AG04450 (cell line): Measurements from ENCODE around the gene CCDC15. TPM values are rescaled to one million over a fixed set of nuclear protein-coding genes. Genes with fewer than 3 reads are reported as not detected.

ENCODE experiments used
- CTCF ChIA-PET: fragments of 300-600, 350-600 bp; formaldehyde crosslinking; extraction: SDS; loops from one replicate; lab custom pipeline; 2022; ENCODE audit warnings: antibody characterized with exemption, inconsistent platforms; lab: Charles Lee
- POLR2A ChIA-PET: fragments of 350-600 bp; formaldehyde crosslinking; extraction: SDS; loops from one replicate; lab custom pipeline; 2021; ENCODE audit warnings: antibody characterized with exemption, inconsistent platforms; lab: Yijun Ruan, JAX
- DNase-seq: peaks from one replicate; pipeline ENCODE4 v3.0.0-alpha.2; 2011; ENCODE audit warnings: low read depth, low spot score
- H3K27ac ChIP-seq: one replicate; pipeline ENCODE4 v1.5.1; 2012; ENCODE audit warnings: low read depth, low read length, control low read depth
- H3K27me3 ChIP-seq: one replicate; pipeline ENCODE4 v1.6.0; 2012; ENCODE audit warnings: low read length; ENCODE audit not compliant: control insufficient read depth, insufficient read depth
- H3K4me3 ChIP-seq: 2 replicates; pipeline ENCODE4 v1.5.1; 2011; ENCODE audit warnings: mild to moderate bottlenecking, low read depth, low read length, control low read depth
- H3K9me3 ChIP-seq: 2 replicates; pipeline ENCODE4 v1.5.1; 2012; ENCODE audit warnings: low read length; ENCODE audit not compliant: control insufficient read depth, insufficient read depth
- polyA plus RNA-seq: library from polyadenylated mRNA; depleted of rRNA; stranded (reverse); fragments of >200 nt; gene quantifications from 2 replicates; pipeline ENCODE4 v1.2.3, GENCODE V29; 2011
- TF ChIP-seq, protein P1 (sequence below): IDR thresholded peaks from 2 replicates; pipeline ENCODE4 v1.5.1; 2011; ENCODE audit warnings: low read depth, low read length, control low read depth, inconsistent platforms

Gene CCDC15
- polyA plus RNA-seq, 1 experiment = 1.1 TPM

DNA sequence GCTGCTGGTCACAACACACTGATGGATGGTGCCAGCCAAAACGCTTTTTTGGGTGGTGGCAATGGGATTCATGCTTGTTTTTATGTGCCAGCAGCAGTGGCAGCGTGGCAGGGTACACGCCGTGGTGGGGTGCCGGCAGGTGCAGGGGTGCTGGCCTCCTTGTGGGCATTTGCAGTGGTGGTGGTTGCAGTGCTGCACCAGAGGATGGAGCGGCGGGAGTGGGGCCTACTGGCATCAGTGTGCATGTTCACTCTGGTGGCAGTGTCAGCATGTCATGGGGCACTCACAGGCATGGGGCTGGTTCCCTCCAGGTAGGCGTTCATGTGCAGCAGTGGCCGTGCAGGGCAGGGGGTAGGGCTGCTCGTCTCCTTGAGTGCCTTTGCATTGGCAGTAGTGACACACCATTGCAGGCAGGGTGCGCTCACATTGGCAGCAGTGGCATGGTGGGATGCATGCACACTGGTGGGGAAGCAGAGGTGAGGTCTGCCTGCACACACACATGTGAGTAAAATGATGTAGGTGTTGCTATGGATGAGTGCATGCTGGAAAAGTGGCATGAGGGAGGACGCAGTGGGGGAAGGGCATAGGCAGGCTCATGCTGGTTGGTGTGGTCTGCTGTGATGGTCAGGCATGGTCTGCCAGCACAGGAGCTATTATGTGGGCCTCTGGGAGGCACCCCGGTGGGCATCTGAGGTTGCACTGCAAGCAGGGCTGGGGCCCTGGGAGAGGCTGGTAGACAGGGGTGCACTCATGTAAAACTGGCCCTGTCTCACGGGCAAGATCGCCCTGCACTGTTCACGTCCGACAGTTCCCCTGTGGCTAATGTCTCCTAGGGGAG lies 29.9 kb downstream of the CCDC15 start:
- ChIA-PET POLR2A (no interaction called here), CTCF (no interaction called here)
- no peak for DNase-seq
- Histone ChIP-seq H3K27ac (no peak overlapping the region), H3K9me3 (peaks cover 7% of the 10 kb centered on the region), H3K4me3 (no peak overlapping the region), H3K27me3 (no peaks in the 10 kb centered on the region)
- TF ChIP-seq, protein P1, sequence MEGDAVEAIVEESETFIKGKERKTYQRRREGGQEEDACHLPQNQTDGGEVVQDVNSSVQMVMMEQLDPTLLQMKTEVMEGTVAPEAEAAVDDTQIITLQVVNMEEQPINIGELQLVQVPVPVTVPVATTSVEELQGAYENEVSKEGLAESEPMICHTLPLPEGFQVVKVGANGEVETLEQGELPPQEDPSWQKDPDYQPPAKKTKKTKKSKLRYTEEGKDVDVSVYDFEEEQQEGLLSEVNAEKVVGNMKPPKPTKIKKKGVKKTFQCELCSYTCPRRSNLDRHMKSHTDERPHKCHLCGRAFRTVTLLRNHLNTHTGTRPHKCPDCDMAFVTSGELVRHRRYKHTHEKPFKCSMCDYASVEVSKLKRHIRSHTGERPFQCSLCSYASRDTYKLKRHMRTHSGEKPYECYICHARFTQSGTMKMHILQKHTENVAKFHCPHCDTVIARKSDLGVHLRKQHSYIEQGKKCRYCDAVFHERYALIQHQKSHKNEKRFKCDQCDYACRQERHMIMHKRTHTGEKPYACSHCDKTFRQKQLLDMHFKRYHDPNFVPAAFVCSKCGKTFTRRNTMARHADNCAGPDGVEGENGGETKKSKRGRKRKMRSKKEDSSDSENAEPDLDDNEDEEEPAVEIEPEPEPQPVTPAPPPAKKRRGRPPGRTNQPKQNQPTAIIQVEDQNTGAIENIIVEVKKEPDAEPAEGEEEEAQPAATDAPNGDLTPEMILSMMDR = no peak

DNA sequence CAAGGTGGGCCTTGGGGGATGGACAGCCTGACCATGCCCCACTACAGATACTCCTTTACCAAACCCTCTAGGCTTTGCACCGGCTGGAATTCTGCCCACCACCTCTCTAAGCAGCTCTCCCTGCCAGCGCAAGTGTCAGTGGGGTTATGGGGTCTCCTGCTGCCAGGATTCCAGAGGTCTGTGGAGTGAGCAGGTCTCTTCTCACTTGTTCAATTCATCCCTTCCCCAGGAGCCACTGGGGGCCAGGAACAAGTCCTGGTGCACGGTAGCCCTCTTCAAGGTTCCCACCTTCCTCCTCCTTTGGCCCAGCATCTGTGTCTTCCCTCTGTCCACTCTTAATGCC lies 30.5 kb downstream of the CCDC15 start:
- no peak for DNase-seq
- TF ChIP-seq, protein P1 = no peak
- no peaks in the 10 kb centered on the region for H3K27me3 ChIP-seq
- H3K9me3 ChIP-seq = peaks cover 7% of the 10 kb centered on the region
- H3K27ac ChIP-seq = no peak overlapping the region
- ChIA-PET CTCF (no interaction called here), POLR2A (no interaction called here)
- no peak overlapping the region for H3K4me3 ChIP-seq

DNA sequence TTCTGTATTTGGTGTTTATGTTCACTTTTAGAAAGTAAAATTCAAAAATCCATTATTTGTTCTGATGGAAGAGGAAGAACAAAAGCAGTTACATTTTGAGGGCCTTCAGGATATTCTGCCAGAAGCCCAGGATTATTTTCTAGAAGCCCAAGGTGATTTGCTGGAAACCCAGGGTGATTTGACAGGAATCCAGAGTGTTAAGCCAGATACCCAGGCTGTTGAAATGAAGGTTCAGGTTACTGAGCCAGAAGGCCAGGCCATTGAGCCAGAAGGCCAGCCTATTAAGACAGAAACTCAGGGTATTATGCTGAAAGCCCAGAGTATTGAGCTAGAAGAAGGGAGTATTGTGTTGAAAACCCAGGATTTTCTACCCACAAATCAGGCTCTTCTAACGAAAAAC lies 33.1 kb downstream of the CCDC15 start:
- no peak overlapping the region for H3K4me3 ChIP-seq
- ChIA-PET POLR2A (no interaction called here), CTCF (no interaction called here)
- TF ChIP-seq, protein P1 = no peak
- DNase-seq = no peak
- no peaks in the 10 kb centered on the region; the same call in 1 of the 2 replicates for H3K9me3 ChIP-seq
- H3K27me3 ChIP-seq = no peaks in the 10 kb centered on the region
- no peak overlapping the region for H3K27ac ChIP-seq

DNA sequence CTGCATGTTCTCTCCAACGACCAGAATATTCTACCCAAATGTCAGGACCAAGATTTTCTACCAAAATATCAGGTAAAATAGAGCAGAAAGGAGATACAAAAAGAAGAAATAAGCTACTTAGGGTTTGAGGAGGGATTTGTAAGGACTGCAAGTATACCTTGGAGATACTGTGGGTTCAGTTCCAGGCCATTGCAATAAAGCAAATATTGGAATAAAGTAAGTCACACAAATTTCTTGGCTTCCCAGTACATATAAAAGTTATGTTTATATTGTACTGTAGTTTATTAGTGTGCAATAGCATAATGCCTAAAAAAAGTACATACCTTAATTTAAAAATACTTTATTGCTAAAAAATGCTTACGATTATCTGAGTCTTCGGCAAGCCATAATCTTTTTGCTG lies 34.1 kb downstream of the CCDC15 start:
- no peaks in the 10 kb centered on the region; the same call in 1 of the 2 replicates for H3K9me3 ChIP-seq
- ChIA-PET CTCF (no interaction called here), POLR2A (no interaction called here)
- H3K4me3 ChIP-seq = no peak overlapping the region
- TF ChIP-seq, protein P1 = no peak
- DNase-seq = no peak
- H3K27ac ChIP-seq = no peak overlapping the region
- no peaks in the 10 kb centered on the region for H3K27me3 ChIP-seq

DNA sequence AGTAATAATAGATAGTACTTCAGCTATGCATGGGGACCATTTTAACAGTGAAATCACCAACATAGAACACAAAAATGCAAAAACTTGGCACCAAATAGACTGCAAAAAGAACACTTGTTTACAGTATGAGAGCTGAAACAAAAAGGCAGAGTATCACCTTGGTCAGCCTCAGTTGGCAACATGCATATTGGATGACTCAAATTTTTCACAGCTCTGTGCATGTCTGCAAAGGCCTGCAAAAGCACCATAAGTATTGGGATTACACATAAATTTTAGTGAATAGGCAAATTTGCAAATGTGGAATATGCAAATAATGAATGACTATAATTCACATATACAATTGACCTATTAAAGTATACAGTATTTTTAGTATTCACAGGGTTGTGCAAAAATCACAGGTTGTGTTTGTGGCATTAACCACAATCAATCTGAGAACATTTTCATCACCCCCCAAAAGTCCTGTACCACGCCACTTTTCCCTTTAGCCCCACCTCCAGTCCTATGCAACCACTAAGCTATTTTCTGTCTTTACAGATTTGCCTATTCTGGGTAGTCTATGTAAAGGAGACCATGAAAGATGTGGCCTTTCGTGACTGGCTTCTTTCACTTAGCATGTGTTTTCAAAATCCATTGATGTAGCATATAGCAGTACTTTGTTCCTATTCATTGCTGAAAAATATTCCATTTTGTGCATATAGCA lies 47.2 kb downstream of the CCDC15 start:
- POLR2A ChIA-PET = no interaction called here
- Histone ChIP-seq H3K4me3 (no peak overlapping the region), H3K27ac (no peak overlapping the region), H3K27me3 (no peaks in the 10 kb centered on the region), H3K9me3 (no peaks in the 10 kb centered on the region)
- CTCF ChIA-PET = no interaction called here
- no peak for DNase-seq
- TF ChIP-seq, protein P1 = no peak
